ENCODE data around the gene COA1.
"Not testable (repeated sequence)": the region's sequence is repeated elsewhere in the genome, so short reads cannot be mapped to it uniquely, and the experiment has no call there.

COA1 gene

DNA sequence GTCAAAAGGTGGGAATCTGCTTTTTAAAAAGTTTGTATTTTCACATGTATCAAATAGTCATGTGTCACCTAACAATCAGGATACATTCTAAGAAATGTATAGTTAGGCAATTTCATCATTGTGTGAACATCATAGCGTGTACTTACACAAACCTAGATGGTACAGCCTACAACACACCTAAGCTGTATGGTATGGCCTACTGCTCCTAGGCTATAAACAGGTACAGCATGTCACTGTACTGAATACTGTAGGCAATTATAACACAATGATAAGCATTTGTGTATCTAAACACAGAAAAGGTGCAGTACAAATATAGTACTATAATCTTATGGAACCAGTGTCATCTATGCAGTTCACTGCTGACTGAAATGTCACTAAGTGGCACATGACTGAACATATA, 17.8 kb downstream of the COA1 start:
- H3K9me3 ChIP-seq (ENCODE audit: insufficient read depth, low read length), result no peaks in the 10 kb centered on the region
- H2AFZ ChIP-seq (ENCODE audit: low read depth, low read length), result no peak overlapping the region

DNA sequence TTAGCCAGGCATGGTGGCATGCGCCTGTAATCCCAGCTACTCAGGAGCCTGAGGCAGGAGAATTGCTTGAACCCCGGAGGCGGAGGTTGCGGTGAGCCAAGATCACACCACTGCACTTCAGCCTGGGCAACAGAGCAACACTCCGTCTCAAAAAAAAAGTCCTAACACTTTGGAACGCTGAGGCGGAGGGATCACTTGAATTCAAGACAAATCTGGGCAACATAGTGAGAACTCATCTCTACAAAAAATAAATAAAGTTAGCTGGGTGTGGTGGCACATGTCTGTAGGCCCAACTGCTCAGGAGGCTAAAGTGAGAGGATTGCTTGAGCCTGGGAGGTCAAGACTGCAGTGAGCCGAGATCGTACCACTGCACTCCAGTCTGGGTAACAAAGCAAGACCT, 21.3 kb downstream of the COA1 start:
- not testable (repeated sequence) for H3K27me3 ChIP-seq (ENCODE audit: low read depth, low read length); H2AFZ ChIP-seq (ENCODE audit: low read depth, low read length); H3K27ac ChIP-seq (ENCODE audit: low read length); H3K9me3 ChIP-seq (ENCODE audit: insufficient read depth, low read length); H3K4me3 ChIP-seq (ENCODE audit: low read length); H3K4me2 ChIP-seq (ENCODE audit: low read length); H3K9ac ChIP-seq (ENCODE audit: low read length); H3K4me1 ChIP-seq (ENCODE audit: low read length)
- Histone ChIP-seq H3K36me3 (replicated peaks; ENCODE audit: low read depth, low read length) (peaks cover 27% of the 10 kb centered on the region), H3K79me2 (ENCODE audit: low read length) (peaks cover 78% of the 10 kb centered on the region), H4K20me1 (ENCODE audit: insufficient read depth, low read length) (peaks cover 31% of the 10 kb centered on the region)

More for the DNA sequence above, 17.8 kb downstream of the COA1 start:
- Histone ChIP-seq H4K20me1 (ENCODE audit: insufficient read depth, low read length) (peaks cover 20% of the 10 kb centered on the region; the same call in 1 of the 2 replicates), H3K27me3 (ENCODE audit: low read depth, low read length) (no peaks in the 10 kb centered on the region), H3K27ac (ENCODE audit: low read length) (no peak overlapping the region), H3K4me3 (ENCODE audit: low read length) (no peak overlapping the region), H3K9ac (ENCODE audit: low read length) (no peak overlapping the region), H3K4me2 (ENCODE audit: low read length) (no peak overlapping the region), H3K79me2 (ENCODE audit: low read length) (peaks cover 80% of the 10 kb centered on the region), H3K4me1 (ENCODE audit: low read length) (no peaks in the 10 kb centered on the region), H3K36me3 (replicated peaks; ENCODE audit: low read depth, low read length) (peaks cover 13% of the 10 kb centered on the region)
- no peak for TF ChIP-seq EZH2phosphoT487 (IDR thresholded peaks at IDR 0.05; ENCODE audit: low read depth)
- TF ChIP-seq, protein P1, sequence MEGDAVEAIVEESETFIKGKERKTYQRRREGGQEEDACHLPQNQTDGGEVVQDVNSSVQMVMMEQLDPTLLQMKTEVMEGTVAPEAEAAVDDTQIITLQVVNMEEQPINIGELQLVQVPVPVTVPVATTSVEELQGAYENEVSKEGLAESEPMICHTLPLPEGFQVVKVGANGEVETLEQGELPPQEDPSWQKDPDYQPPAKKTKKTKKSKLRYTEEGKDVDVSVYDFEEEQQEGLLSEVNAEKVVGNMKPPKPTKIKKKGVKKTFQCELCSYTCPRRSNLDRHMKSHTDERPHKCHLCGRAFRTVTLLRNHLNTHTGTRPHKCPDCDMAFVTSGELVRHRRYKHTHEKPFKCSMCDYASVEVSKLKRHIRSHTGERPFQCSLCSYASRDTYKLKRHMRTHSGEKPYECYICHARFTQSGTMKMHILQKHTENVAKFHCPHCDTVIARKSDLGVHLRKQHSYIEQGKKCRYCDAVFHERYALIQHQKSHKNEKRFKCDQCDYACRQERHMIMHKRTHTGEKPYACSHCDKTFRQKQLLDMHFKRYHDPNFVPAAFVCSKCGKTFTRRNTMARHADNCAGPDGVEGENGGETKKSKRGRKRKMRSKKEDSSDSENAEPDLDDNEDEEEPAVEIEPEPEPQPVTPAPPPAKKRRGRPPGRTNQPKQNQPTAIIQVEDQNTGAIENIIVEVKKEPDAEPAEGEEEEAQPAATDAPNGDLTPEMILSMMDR (IDR thresholded peaks at IDR 0.05; ENCODE audit: low read depth, low read length), result no peak

DNA sequence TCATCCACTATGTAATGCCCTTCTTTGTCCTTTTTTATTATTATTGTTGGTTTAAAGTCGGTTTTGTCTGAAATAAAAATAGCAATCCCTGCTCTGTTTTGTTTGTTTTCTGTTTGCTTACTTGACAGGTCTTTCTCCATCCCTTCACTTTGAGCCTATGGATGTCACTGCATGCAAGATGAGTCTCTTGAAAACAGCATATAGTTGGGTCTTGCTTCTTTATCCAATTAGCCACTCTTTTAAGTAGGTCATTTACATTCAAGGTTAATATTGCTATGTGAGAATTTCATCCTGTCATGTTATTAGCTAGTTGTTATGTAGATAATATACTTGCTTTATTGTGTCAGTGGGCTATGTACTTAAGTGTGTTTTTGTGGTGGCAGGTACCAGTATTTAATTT, 25.8 kb downstream of the COA1 start:
- H3K4me1 ChIP-seq (ENCODE audit: low read length), result peaks cover 13% of the 10 kb centered on the region; the same call in 1 of the 2 replicates

DNA sequence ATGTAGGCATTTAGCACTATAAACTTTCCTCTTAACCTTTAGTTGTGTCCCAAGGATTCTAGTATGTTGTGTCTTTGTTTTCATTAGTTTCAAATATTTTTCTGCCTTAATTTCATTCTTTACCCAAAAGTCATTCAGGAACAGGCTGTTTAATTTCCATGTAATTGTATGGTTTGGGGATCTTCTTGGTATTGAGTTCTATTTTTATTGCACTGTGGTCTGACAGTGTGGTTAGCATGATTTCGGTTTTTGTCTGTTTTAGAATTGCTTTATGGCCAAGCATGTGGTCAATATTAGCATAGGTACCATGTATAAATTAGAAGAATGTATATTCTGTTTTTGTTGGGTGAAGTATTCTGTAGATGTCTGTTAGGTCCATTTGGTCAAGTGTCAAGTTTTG, 26.3 kb downstream of the COA1 start:
- Histone ChIP-seq H2AFZ (ENCODE audit: low read depth, low read length) (no peak overlapping the region), H3K4me1 (ENCODE audit: low read length) (peaks cover 15% of the 10 kb centered on the region; the same call in 1 of the 2 replicates), H3K79me2 (ENCODE audit: low read length) (peaks cover 53% of the 10 kb centered on the region), H3K4me3 (ENCODE audit: low read length) (no peak overlapping the region), H3K9ac (ENCODE audit: low read length) (no peak overlapping the region), H3K27me3 (ENCODE audit: low read depth, low read length) (no peaks in the 10 kb centered on the region), H3K27ac (ENCODE audit: low read length) (no peak overlapping the region), H3K9me3 (ENCODE audit: insufficient read depth, low read length) (no peaks in the 10 kb centered on the region), H3K4me2 (ENCODE audit: low read length) (no peak overlapping the region), H4K20me1 (ENCODE audit: insufficient read depth, low read length) (peaks cover 47% of the 10 kb centered on the region), H3K36me3 (replicated peaks; ENCODE audit: low read depth, low read length) (peaks cover 16% of the 10 kb centered on the region)
- no peak for TF ChIP-seq EZH2phosphoT487 (IDR thresholded peaks at IDR 0.05; ENCODE audit: low read depth)
- TF ChIP-seq, protein P1 (IDR thresholded peaks at IDR 0.05; ENCODE audit: low read depth, low read length), result no peak

More for the DNA sequence above, 25.8 kb downstream of the COA1 start:
- H4K20me1 ChIP-seq (ENCODE audit: insufficient read depth, low read length), result peaks cover 41% of the 10 kb centered on the region
- no peaks in the 10 kb centered on the region for H3K9me3 ChIP-seq (ENCODE audit: insufficient read depth, low read length)
- H3K4me3 ChIP-seq (ENCODE audit: low read length), result no peak overlapping the region
- no peak overlapping the region for H2AFZ ChIP-seq (ENCODE audit: low read depth, low read length)
- H3K79me2 ChIP-seq (ENCODE audit: low read length), result peaks cover 53% of the 10 kb centered on the region
- no peak overlapping the region for H3K27ac ChIP-seq (ENCODE audit: low read length)
- TF ChIP-seq, protein P1 (IDR thresholded peaks at IDR 0.05; ENCODE audit: low read depth, low read length), result no peak
- no peak for TF ChIP-seq EZH2phosphoT487 (IDR thresholded peaks at IDR 0.05; ENCODE audit: low read depth)
- peaks cover 19% of the 10 kb centered on the region for H3K36me3 ChIP-seq (replicated peaks; ENCODE audit: low read depth, low read length)
- no peaks in the 10 kb centered on the region for H3K27me3 ChIP-seq (ENCODE audit: low read depth, low read length)
- no peak overlapping the region for H3K9ac ChIP-seq (ENCODE audit: low read length)
- H3K4me2 ChIP-seq (ENCODE audit: low read length), result no peak overlapping the region
